Caki2 (cell line): Measurements from ENCODE around the gene NSUN5. TPM values are rescaled to one million over a fixed set of nuclear protein-coding genes. Genes with fewer than 3 reads are reported as not detected.

Source experiments
- DNase-seq: peaks from one replicate; pipeline ENCODE4 v3.0.0-alpha.2; 2015; ENCODE audit warnings: low read depth
- in situ Hi-C: cut with HindIII; loops from 2 replicates; pipeline ENCODE4 v1.10.0; 2016; ENCODE audit warnings: low sequenced_read_pairs, low pct_unique_long_range_greater_than_20kb, mixed read lengths
- total RNA-seq: library from RNA; depleted of rRNA; stranded (reverse); fragments of >200 nt; shearing (Covaris generic); gene quantifications from 2 replicates; pipeline ENCODE4 v1.2.3, GENCODE V29; 2014; ENCODE audit warnings: low replicate concordance; rRNA removed

NSUN5 gene
- total RNA-seq, result 58.0 and 64.4 TPM in 2 replicates

- DNase-seq, result peak; percentile 56
Observed at GRCh38 chr7:73308665-73309214, at the start of gene NSUN5. TSS of gene NSUN5 (minus strand) at chr7:73308826. CDS start at chr7:73308790, 36 bp downstream.

GRCh38 chr7:73356159-73356558 is 47.5 kb upstream of the NSUN5 start:
- DNase-seq, result no peak
- in situ Hi-C loops, result no loop called here

More at GRCh38 chr7:73308665-73309214, at the start of gene NSUN5:
- in situ Hi-C loops, result no loop called here

GRCh38 chr7:73354821-73355220 is 46.2 kb upstream of the NSUN5 start:
- in situ Hi-C loops, result no loop called here

GRCh38 chr7:73354196-73354595 is 45.6 kb upstream of the NSUN5 start:
- in situ Hi-C loops, result no loop called here
- DNase-seq, result no peak

More at GRCh38 chr7:73354821-73355220, 46.2 kb upstream of the NSUN5 start:
- no peak for DNase-seq

GRCh38 chr7:73353243-73353642 is 44.6 kb upstream of the NSUN5 start:
- in situ Hi-C loops, result no loop called here
- DNase-seq, result no peak

- no peak for DNase-seq
- in situ Hi-C loops, result no loop called here
Observed at GRCh38 chr7:73352784-73353183, 44.2 kb upstream of the NSUN5 start.

GRCh38 chr7:73351447-73352167 is 43.0 kb upstream of the NSUN5 start:
- in situ Hi-C loops, result no loop called here
- DNase-seq, result no peak

- in situ Hi-C loops, result no loop called here
- DNase-seq, result no peak
Observed at GRCh38 chr7:73350306-73351068, 41.9 kb upstream of the NSUN5 start.

- no peak for DNase-seq
- in situ Hi-C loops, result no loop called here
Observed at GRCh38 chr7:73349763-73350162, 41.1 kb upstream of the NSUN5 start.

GRCh38 chr7:73345951-73346350 is 37.3 kb upstream of the NSUN5 start:
- DNase-seq, result no peak
- in situ Hi-C loops, result no loop called here

- in situ Hi-C loops, result no loop called here
- no peak for DNase-seq
Observed at GRCh38 chr7:73345538-73345937, 36.9 kb upstream of the NSUN5 start.

GRCh38 chr7:73343671-73344380 is 35.2 kb upstream of the NSUN5 start:
- in situ Hi-C loops, result no loop called here
- DNase-seq, result no peak

- in situ Hi-C loops, result no loop called here
- DNase-seq, result peak; percentile 32
Observed at GRCh38 chr7:73342645-73343044, 34.0 kb upstream of the NSUN5 start.

GRCh38 chr7:73341877-73342276 is 33.3 kb upstream of the NSUN5 start:
- peak; percentile 22 for DNase-seq
- in situ Hi-C loops, result no loop called here

GRCh38 chr7:73340514-73340913 is 31.9 kb upstream of the NSUN5 start:
- in situ Hi-C loops, result no loop called here
- no peak for DNase-seq

- no peak for DNase-seq
- in situ Hi-C loops, result no loop called here
Observed at GRCh38 chr7:73338321-73338720, 29.7 kb upstream of the NSUN5 start.

- in situ Hi-C loops, result no loop called here
- no peak for DNase-seq
Observed at GRCh38 chr7:73332447-73332846, 23.8 kb upstream of the NSUN5 start.

- no peak for DNase-seq
- in situ Hi-C loops, result no loop called here
Observed at GRCh38 chr7:73330772-73331171, 22.1 kb upstream of the NSUN5 start.
